IPS DF 4.7 (cell line): Measurements from ENCODE around the gene ILRUN.
"Not testable (repeated sequence)": the region's sequence is repeated elsewhere in the genome, so short reads cannot be mapped to it uniquely, and the experiment has no call there.

Experiments used
- DNase-seq: peaks from one replicate; pipeline ENCODE4 v3.0.0-alpha.2; 2013; ENCODE audit warnings: low spot score; ENCODE audit errors: extremely low read depth

ILRUN gene

GRCh38 chr6:34665019-34665418 is 31.5 kb downstream of the ILRUN start:
- no peak for DNase-seq

GRCh38 chr6:34664256-34664971 is 32.2 kb downstream of the ILRUN start:
- DNase-seq, result no peak

GRCh38 chr6:34663831-34664255 is 32.7 kb downstream of the ILRUN start:
- no peak for DNase-seq

GRCh38 chr6:34663371-34663770 is 33.2 kb downstream of the ILRUN start:
- DNase-seq, result no peak

DNA sequence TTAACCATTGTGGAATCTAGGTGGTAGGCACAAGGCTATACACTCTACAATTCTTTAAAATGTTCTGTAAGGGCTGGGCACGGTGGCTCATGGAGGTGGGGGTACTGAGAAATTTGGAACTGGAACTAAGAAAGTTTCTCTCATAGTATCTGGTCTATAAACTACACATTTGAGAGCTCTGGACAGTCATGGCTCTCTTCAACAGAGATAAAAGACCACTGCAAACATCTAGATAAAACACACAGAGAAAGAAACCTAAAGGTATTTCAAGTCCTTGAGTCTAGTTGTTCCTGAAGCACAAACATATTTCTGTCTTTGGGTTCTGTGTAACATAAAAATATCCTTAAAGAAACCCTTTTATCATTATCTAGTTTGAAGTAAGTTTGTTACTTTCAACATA is 35.2 kb downstream of the ILRUN start:
- no peak for DNase-seq

DNA sequence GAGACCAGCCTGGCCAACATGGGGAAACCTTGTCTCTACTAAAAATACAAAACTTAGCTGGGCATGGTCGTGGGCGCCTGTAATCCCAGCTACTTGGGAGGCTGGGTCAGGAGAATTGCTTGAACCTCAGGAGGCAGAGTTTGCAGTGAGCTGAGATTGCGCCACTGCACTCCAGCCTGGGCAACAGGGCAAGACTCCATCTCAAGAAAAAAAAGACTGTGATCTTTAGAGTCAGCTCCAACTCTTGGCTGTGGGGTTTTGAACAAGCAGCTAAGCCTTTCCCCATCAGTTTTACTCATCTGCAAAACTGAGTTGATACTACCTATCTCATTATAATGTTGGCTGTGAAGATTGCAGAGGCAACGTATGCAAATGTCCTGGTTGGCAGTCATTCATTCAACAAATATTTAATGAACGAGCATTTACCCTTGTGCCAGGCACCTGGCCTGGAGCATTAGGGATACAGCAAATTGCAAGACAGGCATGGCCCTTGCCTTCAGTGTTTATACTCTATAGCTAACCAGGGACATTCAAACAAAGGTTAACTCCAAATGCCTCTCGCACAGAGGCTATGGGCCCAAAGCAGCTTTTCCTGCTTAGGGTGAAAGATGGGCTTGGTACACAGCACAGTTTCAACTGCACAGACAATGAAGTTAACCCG is 37.8 kb downstream of the ILRUN start:
- DNase-seq, result no peak

GRCh38 chr6:34657979-34658480 is 38.5 kb downstream of the ILRUN start:
- DNase-seq, result not testable (repeated sequence)

DNA sequence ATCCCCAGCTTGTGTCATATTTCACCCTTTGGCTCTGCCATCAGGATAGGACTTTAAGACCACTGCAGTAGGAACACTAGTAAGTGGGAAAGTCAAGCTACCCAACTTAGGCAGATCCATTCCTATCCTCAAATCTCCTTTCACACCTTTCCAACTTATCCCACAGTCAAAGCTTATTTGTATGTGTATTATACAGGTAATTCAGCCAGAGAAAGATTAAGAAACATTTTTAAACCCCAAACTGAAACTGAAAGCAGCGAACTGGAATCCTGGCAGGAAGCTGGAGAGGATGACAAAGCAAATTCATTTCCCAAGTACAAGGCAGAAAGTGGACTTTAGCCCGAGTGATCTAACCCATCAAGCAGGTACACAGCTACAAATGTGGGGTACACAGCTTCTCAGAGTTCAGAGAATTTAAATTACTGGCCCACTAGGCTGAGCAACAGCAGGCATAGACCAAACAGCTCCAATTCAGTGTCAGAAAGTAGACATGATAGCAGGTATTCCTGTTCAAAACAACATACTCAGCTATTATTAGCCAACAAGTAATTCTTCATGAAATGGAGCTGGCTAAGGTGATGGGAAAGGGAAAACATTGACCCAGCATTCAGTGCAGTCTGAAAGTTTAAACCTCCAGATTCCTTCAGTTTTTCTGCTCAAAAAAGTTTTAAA is 39.1 kb downstream of the ILRUN start:
- DNase-seq, result no peak

GRCh38 chr6:34657037-34657306 is 39.6 kb downstream of the ILRUN start:
- DNase-seq, result no peak

- no peak for DNase-seq
Measured at GRCh38 chr6:34656378-34657036, 40.1 kb downstream of the ILRUN start.

- not testable (repeated sequence) for DNase-seq
Measured at GRCh38 chr6:34655876-34656377, 40.6 kb downstream of the ILRUN start.

DNA sequence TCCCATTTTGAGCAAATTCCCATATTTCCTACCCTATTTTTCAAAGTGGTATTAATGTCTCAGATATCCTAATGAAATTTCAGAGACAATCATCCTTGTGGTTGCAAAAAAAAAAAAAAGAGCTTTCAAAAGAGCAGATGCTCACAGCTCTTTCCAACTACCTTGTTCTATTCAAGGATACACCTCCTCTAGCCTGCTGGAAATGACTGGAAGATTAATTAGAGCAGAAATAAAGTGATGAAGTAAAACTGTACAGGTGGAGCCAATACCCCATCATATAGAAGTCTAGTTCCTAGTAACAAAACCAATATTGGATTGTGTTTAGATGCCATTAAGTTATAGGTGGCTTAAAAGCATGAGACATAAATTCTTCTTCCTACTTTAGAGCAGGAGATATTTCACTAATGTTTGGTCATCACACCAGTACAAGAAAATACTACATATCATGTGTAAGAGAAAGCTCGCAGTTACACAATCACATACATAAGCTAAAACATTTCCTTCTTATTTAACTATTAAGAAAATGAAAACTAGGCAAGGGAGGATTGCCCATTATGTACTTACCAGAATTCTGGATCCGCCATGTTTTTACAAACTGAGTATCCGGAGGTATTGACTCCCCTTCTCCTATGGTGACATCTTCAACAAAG is 42.4 kb downstream of the ILRUN start:
- DNase-seq, result no peak

GRCh38 chr6:34652263-34652662 is 44.3 kb downstream of the ILRUN start:
- DNase-seq, result no peak

- DNase-seq, result no peak
Measured at GRCh38 chr6:34650823-34651222, 45.7 kb downstream of the ILRUN start.

GRCh38 chr6:34650232-34650631 is 46.3 kb downstream of the ILRUN start:
- DNase-seq, result not testable (repeated sequence)

DNA sequence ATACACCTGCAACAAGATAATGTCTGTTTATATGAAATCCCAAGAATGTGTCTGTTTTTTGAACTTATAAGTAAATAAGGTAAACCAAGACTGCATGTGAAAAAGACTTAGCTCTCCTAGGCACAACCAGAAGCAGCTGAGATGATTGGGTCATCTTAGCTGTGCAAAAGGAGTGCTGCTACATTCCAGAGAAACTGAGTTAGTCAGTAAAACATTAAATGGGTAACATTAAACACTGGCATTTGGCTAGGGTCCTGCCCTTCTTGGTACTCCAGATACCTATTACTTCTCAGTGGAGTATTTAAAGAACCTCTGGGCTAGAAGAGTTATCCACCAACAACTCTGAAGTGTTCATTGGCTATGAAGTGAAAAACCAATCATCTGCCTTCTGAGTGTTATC is 47.8 kb downstream of the ILRUN start:
- DNase-seq, result no peak
